Progenitor cell of endocrine pancreas (in vitro differentiated cells): ENCODE data around the gene NPEPL1. TPM values are rescaled to one million over a fixed set of nuclear protein-coding genes. Genes with fewer than 3 reads are reported as not detected.

Experiments
- DNase-seq: peaks from one replicate; pipeline ENCODE4 v3.0.0; 2021; ENCODE audit warnings: low spot score; ENCODE audit not compliant: unreplicated experiment
- H3K27ac Mint-ChIP-seq: 2 replicates; pipeline ENCODE4 v1.8.0; 2021; ENCODE audit warnings: mild to moderate bottlenecking, moderate library complexity, mixed read lengths
- H3K27me3 Mint-ChIP-seq: 2 replicates; pipeline ENCODE4 v1.8.0; 2021; ENCODE audit warnings: mixed read lengths
- H3K36me3 Mint-ChIP-seq: 2 replicates; pipeline ENCODE4 v1.8.0; 2022; ENCODE audit warnings: mixed read lengths; ENCODE audit not compliant: insufficient read depth
- H3K4me1 Mint-ChIP-seq: 2 replicates; pipeline ENCODE4 v1.8.0; 2021; ENCODE audit warnings: low read depth, mixed read lengths
- H3K4me3 Mint-ChIP-seq: 2 replicates; pipeline ENCODE4 v1.8.0; 2021; ENCODE audit warnings: low read depth, mild to moderate bottlenecking, moderate library complexity, mixed read lengths
- H3K9me3 Mint-ChIP-seq: 2 replicates; pipeline ENCODE4 v1.8.0; 2021; ENCODE audit warnings: low read depth, mixed read lengths
- total RNA-seq: library from RNA; stranded (reverse); gene quantifications from 2 replicates; pipeline ENCODE4 v1.2.1, GENCODE V29; 2021
- TF ChIP-seq, protein P1 (sequence below): fragments of 200-600 bp; sonication (generic); IDR thresholded peaks from one replicate; pipeline ENCODE4 v1.5.0; 2021; ENCODE audit warnings: antibody characterized with exemption, mild to moderate bottlenecking; ENCODE audit not compliant: unreplicated experiment

The NPEPL1 gene
- total RNA-seq, 1 donor from 2014 or later = 55.4 TPM

GRCh38 chr20:58743929-58744534 lies 51.4 kb downstream of the NPEPL1 start:
- Mint-ChIP-seq H3K27ac (no peak overlapping the region), H3K36me3 (no peaks in the 10 kb centered on the region), H3K9me3 (peaks cover 6% of the 10 kb centered on the region), H3K4me1 (peaks cover 2% of the 10 kb centered on the region), H3K4me3 (no peak overlapping the region), H3K27me3 (peaks cover 27% of the 10 kb centered on the region)
- no peak for DNase-seq
- TF ChIP-seq, protein P1, sequence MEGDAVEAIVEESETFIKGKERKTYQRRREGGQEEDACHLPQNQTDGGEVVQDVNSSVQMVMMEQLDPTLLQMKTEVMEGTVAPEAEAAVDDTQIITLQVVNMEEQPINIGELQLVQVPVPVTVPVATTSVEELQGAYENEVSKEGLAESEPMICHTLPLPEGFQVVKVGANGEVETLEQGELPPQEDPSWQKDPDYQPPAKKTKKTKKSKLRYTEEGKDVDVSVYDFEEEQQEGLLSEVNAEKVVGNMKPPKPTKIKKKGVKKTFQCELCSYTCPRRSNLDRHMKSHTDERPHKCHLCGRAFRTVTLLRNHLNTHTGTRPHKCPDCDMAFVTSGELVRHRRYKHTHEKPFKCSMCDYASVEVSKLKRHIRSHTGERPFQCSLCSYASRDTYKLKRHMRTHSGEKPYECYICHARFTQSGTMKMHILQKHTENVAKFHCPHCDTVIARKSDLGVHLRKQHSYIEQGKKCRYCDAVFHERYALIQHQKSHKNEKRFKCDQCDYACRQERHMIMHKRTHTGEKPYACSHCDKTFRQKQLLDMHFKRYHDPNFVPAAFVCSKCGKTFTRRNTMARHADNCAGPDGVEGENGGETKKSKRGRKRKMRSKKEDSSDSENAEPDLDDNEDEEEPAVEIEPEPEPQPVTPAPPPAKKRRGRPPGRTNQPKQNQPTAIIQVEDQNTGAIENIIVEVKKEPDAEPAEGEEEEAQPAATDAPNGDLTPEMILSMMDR = no peak

- no peak overlapping the region for H3K4me3 Mint-ChIP-seq
- TF ChIP-seq, protein P1 = no peak
- H3K27ac Mint-ChIP-seq = no peak overlapping the region
- no peaks in the 10 kb centered on the region for H3K9me3 Mint-ChIP-seq
- no peak for DNase-seq
- no peaks in the 10 kb centered on the region for H3K36me3 Mint-ChIP-seq
- peaks cover 29% of the 10 kb centered on the region for H3K27me3 Mint-ChIP-seq
- H3K4me1 Mint-ChIP-seq = peaks cover 2% of the 10 kb centered on the region
Measured at GRCh38 chr20:58744836-58745235, 52.2 kb downstream of the NPEPL1 start.

GRCh38 chr20:58745391-58745790 lies 52.8 kb downstream of the NPEPL1 start:
- no peaks in the 10 kb centered on the region for H3K9me3 Mint-ChIP-seq
- no peak for DNase-seq
- TF ChIP-seq, protein P1 = no peak
- no peaks in the 10 kb centered on the region for H3K36me3 Mint-ChIP-seq
- H3K4me3 Mint-ChIP-seq = no peak overlapping the region
- H3K27ac Mint-ChIP-seq = no peak overlapping the region
- H3K4me1 Mint-ChIP-seq = peaks cover 2% of the 10 kb centered on the region
- H3K27me3 Mint-ChIP-seq = peaks cover 34% of the 10 kb centered on the region

GRCh38 chr20:58746620-58747019 lies 54.0 kb downstream of the NPEPL1 start:
- H3K36me3 Mint-ChIP-seq = no peaks in the 10 kb centered on the region
- peaks cover 2% of the 10 kb centered on the region for H3K4me1 Mint-ChIP-seq
- no peak overlapping the region for H3K27ac Mint-ChIP-seq
- no peak for DNase-seq
- no peaks in the 10 kb centered on the region for H3K9me3 Mint-ChIP-seq
- peaks cover 38% of the 10 kb centered on the region for H3K27me3 Mint-ChIP-seq
- TF ChIP-seq, protein P1 = no peak
- H3K4me3 Mint-ChIP-seq = no peak overlapping the region

DNA sequence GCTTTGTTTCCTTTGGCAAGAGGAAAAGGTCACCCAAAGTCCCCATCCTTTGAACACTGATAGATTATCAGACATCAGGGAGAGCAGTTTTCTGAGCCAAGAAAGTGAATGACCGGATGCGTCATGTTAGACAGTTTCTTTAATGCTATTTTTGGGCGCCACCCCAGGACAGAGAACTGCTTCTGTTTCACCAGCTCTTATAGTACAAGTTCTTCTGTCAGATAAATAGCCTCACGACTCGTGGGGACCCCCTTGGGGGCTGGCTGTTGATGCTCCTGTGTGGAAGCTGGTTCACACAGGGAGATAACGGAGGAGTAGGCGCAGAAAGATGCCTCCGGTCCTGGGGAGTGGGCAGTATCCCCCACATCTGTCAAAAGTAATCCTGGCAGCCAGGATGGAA lies 54.6 kb downstream of the NPEPL1 start:
- peaks cover 42% of the 10 kb centered on the region for H3K27me3 Mint-ChIP-seq
- no peak overlapping the region for H3K4me3 Mint-ChIP-seq
- H3K9me3 Mint-ChIP-seq = no peaks in the 10 kb centered on the region
- H3K27ac Mint-ChIP-seq = no peak overlapping the region
- H3K36me3 Mint-ChIP-seq = no peaks in the 10 kb centered on the region
- H3K4me1 Mint-ChIP-seq = peaks cover 2% of the 10 kb centered on the region
- no peak for DNase-seq
- TF ChIP-seq, protein P1 = no peak
